HEK293 (cell line): ENCODE results near the gene ZNF80.

Source experiments
- CTCF ChIA-PET: fragments of 350-600 bp; formaldehyde crosslinking; extraction: SDS; loops from one replicate; lab custom pipeline; 2021; ENCODE audit warnings: antibody characterized with exemption; lab: Yijun Ruan, JAX
- POLR2A ChIA-PET: fragments of 300-600 bp; formaldehyde crosslinking; extraction: SDS; loops from one replicate; lab custom pipeline; 2020; ENCODE audit warnings: antibody characterized with exemption, inconsistent platforms; lab: Yijun Ruan, JAX
- H3K27ac ChIP-seq: fragments of 200-500 bp; sonication (Bioruptor generic); 2 replicates; pipeline ENCODE4 v1.5.1; 2014; ENCODE audit warnings: low read depth, low read length, control low read depth, inconsistent platforms; ENCODE audit errors: extremely low read depth
- H3K36me3 ChIP-seq, 2 experiments: fragments of 200-500 bp in 1 of 2; sonication (Bioruptor generic) in 1 of 2; 1 replicate in 1 of 2; 2 replicates in 1 of 2; pipeline ENCODE4 v1.5.1; 2014 to 2017; ENCODE audit warnings: inconsistent platforms in 2 of 2, low read length in 2 of 2; ENCODE audit not compliant: control insufficient read depth in 2 of 2, insufficient read depth in 1 of 2
- H3K4me1 ChIP-seq: fragments of 200-500 bp; sonication (Bioruptor generic); 2 replicates; pipeline ENCODE4 v1.5.1; 2014; ENCODE audit warnings: mild to moderate bottlenecking, low read length, inconsistent platforms; ENCODE audit not compliant: control insufficient read depth, insufficient read depth
- H3K4me3 ChIP-seq: 2 replicates; pipeline ENCODE4 v1.5.1; 2011; ENCODE audit warnings: low read depth, mild to moderate bottlenecking, control low read depth, low read length, moderate library complexity
- H3K9me3 ChIP-seq: fragments of 200-500 bp; sonication (Bioruptor generic); 2 replicates; pipeline ENCODE4 v1.5.1; 2014; ENCODE audit warnings: low read depth, low read length, inconsistent platforms; ENCODE audit not compliant: control insufficient read depth, insufficient read depth
- GLIS1 ChIP-seq: fragments of 450-650 bp; formaldehyde crosslinking; IDR thresholded peaks from 2 replicates; pipeline ENCODE4 v1.5.1; 2016; ENCODE audit warnings: missing biosample characterization, missing genetic modification characterization
- KLF1 ChIP-seq: fragments of 450-650 bp; formaldehyde crosslinking; IDR thresholded peaks from 2 replicates; pipeline ENCODE4 v1.5.1; 2016; ENCODE audit warnings: missing biosample characterization, missing genetic modification characterization
- KLF10 ChIP-seq: fragments of 450-650 bp; IDR thresholded peaks from 2 replicates; pipeline ENCODE4 v1.5.1; 2018; ENCODE audit warnings: missing biosample characterization, mild to moderate bottlenecking, missing genetic modification characterization
- MYNN ChIP-seq: fragments of 450-650 bp; formaldehyde crosslinking; IDR thresholded peaks from 2 replicates; pipeline ENCODE4 v1.5.1; 2016; ENCODE audit warnings: missing biosample characterization, missing genetic modification characterization, borderline replicate concordance
- SP3 ChIP-seq: fragments of 450-650 bp; formaldehyde crosslinking; IDR thresholded peaks from 2 replicates; pipeline ENCODE4 v1.5.1; 2016; ENCODE audit warnings: missing biosample characterization, missing genetic modification characterization
- WT1 ChIP-seq: fragments of 450-650 bp; formaldehyde crosslinking; IDR thresholded peaks from 2 replicates; pipeline ENCODE4 v1.5.1; 2016; ENCODE audit warnings: missing biosample characterization, missing genetic modification characterization
- ZBTB17 ChIP-seq: fragments of 450-650 bp; formaldehyde crosslinking; IDR thresholded peaks from 2 replicates; pipeline ENCODE4 v1.5.1; 2016; ENCODE audit warnings: missing biosample characterization, missing genetic modification characterization
- ZBTB26 ChIP-seq: fragments of 450-650 bp; formaldehyde crosslinking; optimal IDR thresholded peaks from 2 replicates; pipeline ENCODE3; 2016; ENCODE audit warnings: missing biosample characterization, mild to moderate bottlenecking, missing genetic modification characterization
- ZBTB7A ChIP-seq: fragments of 450-650 bp; formaldehyde crosslinking; IDR thresholded peaks from 2 replicates; pipeline ENCODE4 v1.5.1; 2016; ENCODE audit warnings: low read depth, missing biosample characterization, missing genetic modification characterization
- ZBTB8A ChIP-seq: fragments of 450-650 bp; formaldehyde crosslinking; IDR thresholded peaks from 2 replicates; pipeline ENCODE4 v1.5.1; 2016; ENCODE audit warnings: missing biosample characterization, missing genetic modification characterization
- ZEB2 ChIP-seq: fragments of 450-650 bp; formaldehyde crosslinking; IDR thresholded peaks from 2 replicates; pipeline ENCODE4 v1.5.1; 2016; ENCODE audit warnings: missing biosample characterization, missing genetic modification characterization
- ZFP69B ChIP-seq: fragments of 450-650 bp; formaldehyde crosslinking; IDR thresholded peaks from 2 replicates; pipeline ENCODE4 v1.5.1; 2016; ENCODE audit warnings: missing biosample characterization, missing genetic modification characterization
- ZNF10 ChIP-seq: fragments of 450-650 bp; formaldehyde crosslinking; IDR thresholded peaks from 2 replicates; pipeline ENCODE4 v1.5.1; 2017; ENCODE audit warnings: missing biosample characterization, missing genetic modification characterization
- ZNF114 ChIP-seq: fragments of 450-650 bp; formaldehyde crosslinking; IDR thresholded peaks from 2 replicates; pipeline ENCODE4 v1.5.0; 2017; ENCODE audit warnings: missing biosample characterization, missing genetic modification characterization
- ZNF140 ChIP-seq: fragments of 450-650 bp; formaldehyde crosslinking; IDR thresholded peaks from 2 replicates; pipeline ENCODE4 v1.5.1; 2016; ENCODE audit warnings: missing biosample characterization, missing genetic modification characterization
- ZNF239 ChIP-seq: fragments of 450-650 bp; formaldehyde crosslinking; IDR thresholded peaks from 2 replicates; pipeline ENCODE4 v1.5.1; 2016; ENCODE audit warnings: missing biosample characterization, missing genetic modification characterization
- ZNF266 ChIP-seq: fragments of 450-650 bp; formaldehyde crosslinking; IDR thresholded peaks from 2 replicates; pipeline ENCODE4 v1.5.1; 2016; ENCODE audit warnings: missing biosample characterization, missing genetic modification characterization, low read depth
- ZNF449 ChIP-seq: fragments of 450-650 bp; formaldehyde crosslinking; IDR thresholded peaks from 2 replicates; pipeline ENCODE4 v1.5.1; 2017; ENCODE audit warnings: missing biosample characterization, mild to moderate bottlenecking, missing genetic modification characterization, moderate library complexity
- ZNF544 ChIP-seq: fragments of 450-650 bp; formaldehyde crosslinking; IDR thresholded peaks from 2 replicates; pipeline ENCODE4 v1.5.0; 2017; ENCODE audit warnings: missing biosample characterization, missing genetic modification characterization
- ZNF548 ChIP-seq: fragments of 450-650 bp; formaldehyde crosslinking; IDR thresholded peaks from 2 replicates; pipeline ENCODE4 v1.5.1; 2016; ENCODE audit warnings: missing biosample characterization, missing genetic modification characterization
- ZNF558 ChIP-seq: fragments of 450-650 bp; formaldehyde crosslinking; IDR thresholded peaks from 2 replicates; pipeline ENCODE4 v1.5.1; 2016; ENCODE audit warnings: missing biosample characterization, missing genetic modification characterization
- ZNF571 ChIP-seq: fragments of 450-650 bp; formaldehyde crosslinking; IDR thresholded peaks from 2 replicates; pipeline ENCODE4 v1.5.0; 2017; ENCODE audit warnings: missing biosample characterization, missing genetic modification characterization
- ZNF580 ChIP-seq: fragments of 450-650 bp; formaldehyde crosslinking; IDR thresholded peaks from 2 replicates; pipeline ENCODE4 v1.5.1; 2016; ENCODE audit warnings: missing biosample characterization, missing genetic modification characterization
- ZNF707 ChIP-seq: fragments of 450-650 bp; formaldehyde crosslinking; IDR thresholded peaks from 2 replicates; pipeline ENCODE4 v1.5.1; 2016; ENCODE audit warnings: missing biosample characterization, missing genetic modification characterization
- ZSCAN18 ChIP-seq: fragments of 450-650 bp; formaldehyde crosslinking; IDR thresholded peaks from 2 replicates; pipeline ENCODE4 v1.5.1; 2016; ENCODE audit warnings: missing biosample characterization, missing genetic modification characterization

The ZNF80 gene

GRCh38 chr3:114274929-114275328, 37.6 kb upstream of the ZNF80 start:
- CTCF ChIA-PET, result no interaction called here

GRCh38 chr3:114272271-114272670, 34.9 kb upstream of the ZNF80 start:
- TF ChIP-seq ZNF571 (no peak), ZNF140 (tag by site-specific recombination) (no peak), SP3 (tag by site-specific recombination) (no peak), ZSCAN18 (no peak), ZNF707 (no peak), ZBTB7A (no peak), KLF1 (tag by site-specific recombination) (no peak), ZNF239 (tag by site-specific recombination) (no peak), ZNF580 (no peak), ZFP69B (tag by site-specific recombination) (no peak), ZNF544 (tag by site-specific recombination) (no peak), GLIS1 (tag by site-specific recombination) (no peak), WT1 (tag by site-specific recombination) (no peak), ZBTB8A (no peak), ZEB2 (tag by site-specific recombination) (no peak), ZNF266 (tag by site-specific recombination) (no peak), ZNF449 (tag by site-specific recombination) (no peak), ZBTB17 (tag by site-specific recombination) (no peak)
- Histone ChIP-seq H3K4me3 (no peak overlapping the region), H3K36me3 (no peaks in the 10 kb centered on the region), H3K4me1 (no peaks in the 10 kb centered on the region), H3K27ac (no peak overlapping the region), H3K9me3 (no peaks in the 10 kb centered on the region)
- ChIA-PET CTCF (no interaction called here), POLR2A (no interaction called here)

More at GRCh38 chr3:114274929-114275328, 37.6 kb upstream of the ZNF80 start:
- POLR2A ChIA-PET, result no interaction called here
- no peaks in the 10 kb centered on the region for H3K36me3 ChIP-seq
- H3K4me1 ChIP-seq, result no peaks in the 10 kb centered on the region
- H3K27ac ChIP-seq, result no peak overlapping the region
- TF ChIP-seq ZNF10 (tag by site-specific recombination) (no peak), ZBTB26 (tag by site-specific recombination) (no peak), ZNF114 (no peak), KLF10 (no peak)
- TF ChIP-seq, all 188 proteins: peak for 0
- Histone ChIP-seq H3K4me3 (no peak overlapping the region), H3K9me3 (no peaks in the 10 kb centered on the region)

GRCh38 chr3:114270019-114270418, 32.6 kb upstream of the ZNF80 start:
- CTCF ChIA-PET, result no interaction called here
- POLR2A ChIA-PET, result no interaction called here

More at GRCh38 chr3:114270019-114270418, 32.6 kb upstream of the ZNF80 start:
- TF ChIP-seq MYNN (tag by site-specific recombination), result no peak
- TF ChIP-seq ZNF558 (tag by site-specific recombination), result no peak
- TF ChIP-seq ZNF548 (tag by site-specific recombination), result no peak
- no peak overlapping the region for H3K4me3 ChIP-seq
- H3K27ac ChIP-seq, result no peak overlapping the region
- no peaks in the 10 kb centered on the region for H3K36me3 ChIP-seq
- H3K4me1 ChIP-seq, result no peaks in the 10 kb centered on the region
- no peaks in the 10 kb centered on the region for H3K9me3 ChIP-seq
